Fibroblast of villous mesenchyme (primary cell): ENCODE data around the gene LYSMD1. TPM values are rescaled to one million over a fixed set of nuclear protein-coding genes. Genes with fewer than 3 reads are reported as not detected.
A peak's percentile ranks its signal among the peaks of the same experiment; 100 is the strongest.

Experiments used
- DNase-seq: peaks from one replicate; pipeline ENCODE4 v3.0.0-alpha.2; 2010; ENCODE audit warnings: low read depth
- H3K4me3 ChIP-seq: 2 replicates; pipeline ENCODE4 v1.5.1; 2011; ENCODE audit warnings: low read depth, mild to moderate bottlenecking, low read length
- total RNA-seq: library from RNA; depleted of rRNA; stranded (reverse); fragments of >200 nt; gene quantifications from 2 replicates; pipeline ENCODE4 v1.2.3, GENCODE V29; 2012
- TF ChIP-seq, protein P1 (sequence below): IDR thresholded peaks from 2 replicates; pipeline ENCODE4 v1.5.1; 2012; ENCODE audit warnings: low read depth, mild to moderate bottlenecking, low read length; ENCODE audit not compliant: insufficient read depth

LYSMD1 gene
- total RNA-seq, 1 donor: 11.7 TPM

DNA sequence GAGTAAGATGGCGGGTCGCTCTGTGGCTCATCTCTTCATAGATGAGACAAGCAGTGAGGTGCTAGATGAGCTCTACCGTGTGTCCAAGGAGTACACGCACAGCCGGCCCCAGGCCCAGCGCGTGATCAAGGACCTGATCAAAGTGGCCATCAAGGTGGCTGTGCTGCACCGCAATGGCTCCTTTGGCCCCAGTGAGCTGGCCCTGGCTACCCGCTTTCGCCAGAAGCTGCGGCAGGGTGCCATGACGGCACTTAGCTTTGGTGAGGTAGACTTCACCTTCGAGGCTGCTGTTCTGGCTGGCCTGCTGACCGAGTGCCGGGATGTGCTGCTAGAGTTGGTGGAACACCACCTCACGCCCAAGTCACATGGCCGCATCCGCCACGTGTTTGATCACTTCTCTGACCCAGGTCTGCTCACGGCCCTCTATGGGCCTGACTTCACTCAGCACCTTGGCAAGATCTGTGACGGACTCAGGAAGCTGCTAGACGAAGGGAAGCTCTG lies 6.9 kb downstream of the LYSMD1 start:
- TF ChIP-seq, protein P1, sequence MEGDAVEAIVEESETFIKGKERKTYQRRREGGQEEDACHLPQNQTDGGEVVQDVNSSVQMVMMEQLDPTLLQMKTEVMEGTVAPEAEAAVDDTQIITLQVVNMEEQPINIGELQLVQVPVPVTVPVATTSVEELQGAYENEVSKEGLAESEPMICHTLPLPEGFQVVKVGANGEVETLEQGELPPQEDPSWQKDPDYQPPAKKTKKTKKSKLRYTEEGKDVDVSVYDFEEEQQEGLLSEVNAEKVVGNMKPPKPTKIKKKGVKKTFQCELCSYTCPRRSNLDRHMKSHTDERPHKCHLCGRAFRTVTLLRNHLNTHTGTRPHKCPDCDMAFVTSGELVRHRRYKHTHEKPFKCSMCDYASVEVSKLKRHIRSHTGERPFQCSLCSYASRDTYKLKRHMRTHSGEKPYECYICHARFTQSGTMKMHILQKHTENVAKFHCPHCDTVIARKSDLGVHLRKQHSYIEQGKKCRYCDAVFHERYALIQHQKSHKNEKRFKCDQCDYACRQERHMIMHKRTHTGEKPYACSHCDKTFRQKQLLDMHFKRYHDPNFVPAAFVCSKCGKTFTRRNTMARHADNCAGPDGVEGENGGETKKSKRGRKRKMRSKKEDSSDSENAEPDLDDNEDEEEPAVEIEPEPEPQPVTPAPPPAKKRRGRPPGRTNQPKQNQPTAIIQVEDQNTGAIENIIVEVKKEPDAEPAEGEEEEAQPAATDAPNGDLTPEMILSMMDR: no peak
- no peak for DNase-seq
- no peak overlapping the region for H3K4me3 ChIP-seq

DNA sequence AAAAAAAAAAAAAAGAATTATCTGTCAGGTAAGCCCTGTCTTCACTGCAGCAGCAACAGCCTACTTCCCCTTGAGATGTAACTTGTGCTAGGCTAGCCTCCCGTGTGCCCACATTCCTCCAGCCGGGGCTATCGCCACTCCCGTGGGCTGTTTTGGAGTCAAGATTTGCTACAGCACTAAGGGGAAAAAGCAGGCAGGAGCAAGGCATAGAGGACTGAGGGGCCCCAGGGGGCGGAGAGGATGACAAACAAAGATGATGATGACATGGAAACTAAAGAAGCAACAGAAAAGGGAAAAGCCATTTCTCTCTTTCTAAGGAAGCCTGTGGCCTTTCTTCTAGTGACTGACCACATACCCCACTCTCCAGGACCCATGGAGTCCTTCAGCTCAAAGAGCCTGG lies 7.4 kb downstream of the LYSMD1 start:
- no peak overlapping the region for H3K4me3 ChIP-seq
- TF ChIP-seq, protein P1: no peak
- DNase-seq: no peak

DNA sequence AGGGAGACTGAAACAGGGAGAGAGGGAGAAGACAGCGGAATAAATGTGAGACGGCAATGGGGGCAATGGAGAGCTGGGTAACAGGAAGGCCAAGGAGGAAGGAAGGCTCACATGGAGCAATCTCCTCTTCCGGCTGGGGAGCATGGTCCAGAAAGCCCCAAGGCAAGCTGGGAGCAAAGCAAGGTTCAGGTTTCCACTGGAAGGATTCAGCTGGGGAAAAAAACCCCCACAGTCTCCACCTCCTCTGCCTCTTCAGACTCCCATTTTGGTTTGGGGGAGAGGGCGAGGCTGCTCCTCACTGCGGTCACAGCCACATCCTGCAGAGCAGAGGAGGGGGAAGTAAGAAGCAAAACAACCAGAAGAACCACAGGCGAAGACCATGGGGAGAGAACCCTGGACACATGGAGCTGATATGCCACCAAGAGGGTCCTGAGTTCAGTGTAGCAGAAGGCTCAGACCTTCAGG lies 8.6 kb downstream of the LYSMD1 start:
- no peak for DNase-seq
- TF ChIP-seq, protein P1: no peak
- no peak overlapping the region for H3K4me3 ChIP-seq

DNA sequence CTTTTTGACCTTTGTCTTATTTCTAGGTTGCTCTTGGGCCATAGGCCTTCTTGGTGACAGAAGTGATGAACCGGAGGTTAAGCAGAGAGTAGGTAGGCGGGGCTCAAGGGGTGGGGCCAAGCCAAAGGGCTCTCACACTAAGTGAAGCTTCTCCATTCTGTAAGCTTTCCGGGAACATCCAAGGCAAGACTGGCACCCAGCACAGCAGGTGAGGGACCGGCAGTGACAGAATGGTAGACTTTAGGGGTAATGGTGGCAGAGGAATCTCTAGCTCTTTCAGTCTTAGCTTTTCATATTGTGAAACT lies 9.2 kb downstream of the LYSMD1 start, which contains the start of gene TNFAIP8L2:
Gene TNFAIP8L2 (plus strand): TSS at position 135 of the 305 bp plus-strand sequence. CDS start 2,049 bp downstream, outside the sequence.
- no peak for DNase-seq
- TF ChIP-seq, protein P1: no peak
- no peak within 1 kb of the TSS for H3K4me3 ChIP-seq

DNA sequence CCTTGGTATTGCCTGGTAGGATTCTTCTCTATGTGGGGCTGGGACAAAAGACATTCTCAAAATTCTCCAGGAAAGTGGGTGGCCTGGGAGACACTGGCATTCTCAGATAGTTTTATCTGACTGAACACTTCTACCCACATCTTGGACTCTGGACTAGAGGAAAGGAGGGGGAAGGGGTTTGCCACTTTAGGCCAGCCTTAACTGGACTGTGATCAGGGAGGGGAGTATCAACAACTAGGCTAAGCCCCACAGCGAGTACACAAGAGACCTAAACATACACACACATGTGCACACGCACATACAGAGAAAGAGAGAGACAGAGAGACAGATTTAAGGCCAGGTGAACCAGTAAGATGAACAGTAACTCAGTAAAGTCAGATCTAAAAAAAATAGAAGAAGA lies 18.0 kb downstream of the LYSMD1 start:
- no peak for DNase-seq
- TF ChIP-seq, protein P1: no peak
- H3K4me3 ChIP-seq: no peak overlapping the region

DNA sequence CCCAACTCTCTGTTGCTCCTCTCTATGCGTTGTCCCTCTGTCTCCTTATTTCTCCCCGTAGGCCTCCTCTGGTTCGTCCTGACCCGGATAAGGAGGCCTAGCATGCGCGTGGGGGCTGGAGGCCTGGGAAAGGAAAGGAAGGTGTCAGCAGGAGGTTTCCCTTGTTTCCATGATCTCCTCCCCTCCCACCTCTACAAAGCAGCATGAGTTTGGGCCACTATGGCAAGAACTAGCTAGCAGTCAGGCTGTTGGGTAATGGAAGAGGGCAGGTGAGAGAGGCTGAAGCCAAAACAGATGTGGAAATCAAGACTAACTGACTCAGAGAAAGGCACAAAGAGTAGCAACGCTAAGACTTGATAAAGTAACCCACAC lies 18.6 kb downstream of the LYSMD1 start:
- TF ChIP-seq, protein P1: no peak
- H3K4me3 ChIP-seq: peak overlapping the region; percentile 60
- peak; percentile 35 for DNase-seq
